GM12875 (cell line): ENCODE data around the gene ADD3.
"Not testable (repeated sequence)": the region's sequence is repeated elsewhere in the genome, so short reads cannot be mapped to it uniquely, and the experiment has no call there.

ENCODE experiments used
- H3K4me3 ChIP-seq: one replicate; pipeline ENCODE4 v1.5.1; 2011; ENCODE audit warnings: low read depth, low read length, control low read depth
- CTCF ChIP-seq: IDR thresholded peaks from 2 replicates; pipeline ENCODE4 v1.5.1; 2011; ENCODE audit warnings: low read depth, mild to moderate bottlenecking, control low read depth, inconsistent platforms, low read length, moderate library complexity, borderline replicate concordance; ENCODE audit not compliant: insufficient read depth

Gene ADD3

GRCh38 chr10:110115784-110116520 is 108.2 kb downstream of the ADD3 start:
- no peak overlapping the region for H3K4me3 ChIP-seq
- TF ChIP-seq CTCF: no peak

GRCh38 chr10:110118891-110119621 is 111.3 kb downstream of the ADD3 start:
- TF ChIP-seq CTCF: no peak
- H3K4me3 ChIP-seq: no peak overlapping the region

GRCh38 chr10:110123594-110123993 is 115.8 kb downstream of the ADD3 start:
- no peak for TF ChIP-seq CTCF
- no peak overlapping the region for H3K4me3 ChIP-seq

GRCh38 chr10:110129490-110129889 is 121.7 kb downstream of the ADD3 start:
- no peak overlapping the region for H3K4me3 ChIP-seq
- TF ChIP-seq CTCF: no peak

GRCh38 chr10:110134917-110135316 is 127.1 kb downstream of the ADD3 start:
- no peak for TF ChIP-seq CTCF

GRCh38 chr10:110135836-110136235 is 128.1 kb downstream of the ADD3 start:
- not testable (repeated sequence) for H3K4me3 ChIP-seq

More at GRCh38 chr10:110134917-110135316, 127.1 kb downstream of the ADD3 start:
- no peak overlapping the region for H3K4me3 ChIP-seq

- H3K4me3 ChIP-seq: no peak overlapping the region
- TF ChIP-seq CTCF: peak; percentile 48
These were observed 129.4 kb downstream of the ADD3 start for GRCh38 chr10:110137142-110137545.
